ENCODE data around the gene DZANK1. TPM values are rescaled to one million over a fixed set of nuclear protein-coding genes. Genes with fewer than 3 reads are reported as not detected.
"Not testable (repeated sequence)": the region's sequence is repeated elsewhere in the genome, so short reads cannot be mapped to it uniquely, and the experiment has no call there.

DZANK1 gene
- total and polyA plus RNA-seq, 2 of the 8 experiments (the other 6 are each of a cell fraction or from before 2014, with no cell fraction given): 8.0 to 9.9 TPM

DNA sequence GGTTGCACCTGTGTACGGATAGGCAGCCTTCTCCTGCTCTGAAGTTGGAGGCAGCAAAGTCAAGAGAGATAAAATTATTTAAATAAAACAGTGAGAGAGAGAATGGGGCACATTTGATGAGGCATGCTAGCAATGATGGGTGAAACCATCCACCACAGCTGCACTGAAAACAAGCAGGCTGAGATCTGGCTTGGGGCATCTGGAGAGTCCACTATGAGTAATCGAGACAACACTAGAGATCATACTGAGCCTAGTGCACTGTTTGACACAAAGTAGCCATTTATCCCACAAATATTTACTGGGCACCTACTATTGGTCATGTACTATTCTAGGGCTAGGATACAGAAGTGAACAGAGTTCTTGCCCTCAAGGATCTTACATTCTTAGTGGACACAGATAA, 66.4 kb downstream of the DZANK1 start (continued):
- no peak for TF ChIP-seq EP300 (IDR thresholded peaks at IDR 0.05; ENCODE audit: borderline replicate concordance in 1 of 2, low read depth in 2 of 2, low read length in 2 of 2)

DNA sequence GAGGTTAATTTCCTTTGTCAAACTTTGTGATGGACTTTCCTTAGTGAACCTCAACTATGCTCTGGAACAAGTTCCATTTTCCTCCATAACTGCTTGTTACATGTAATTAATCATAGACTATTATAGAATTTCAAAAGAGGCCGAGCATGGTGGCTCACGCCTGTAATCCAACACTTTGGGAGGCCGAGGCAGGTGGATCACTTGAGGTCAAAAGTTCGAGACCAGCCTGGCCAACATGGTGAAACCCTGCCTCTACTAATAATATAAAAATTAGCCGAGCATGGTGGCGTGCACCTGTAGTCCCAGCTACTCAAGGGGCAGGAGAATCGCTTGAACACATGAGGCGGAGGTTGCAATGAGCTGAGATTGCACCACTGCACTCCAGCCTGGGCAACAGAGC, 68.1 kb downstream of the DZANK1 start:
- H4K20me1 ChIP-seq (replicated peaks in 1 of 2; ENCODE audit: control insufficient read depth in 1 of 2, insufficient read depth in 2 of 2, low read length in 2 of 2); H3K4me1 ChIP-seq (replicated peaks in 1 of 4; ENCODE audit: control insufficient read depth in 3 of 4, insufficient read depth in 4 of 4, low read length in 3 of 4); H2BK5ac ChIP-seq (ENCODE audit: low read depth, low read length); H2AFZ ChIP-seq (ENCODE audit: low read length); POLR2A ChIA-PET (ENCODE audit: partially characterized antibody); H3K56ac ChIP-seq (replicated peaks; ENCODE audit: insufficient read length, low read depth, low read length); H3K27ac ChIP-seq (ENCODE audit: low read depth, low read length); H3K79me2 ChIP-seq (ENCODE audit: control insufficient read depth in 1 of 2, insufficient read depth in 2 of 2, low read length in 2 of 2); H3K27me3 ChIP-seq (replicated peaks in 1 of 4; ENCODE audit: control insufficient read depth in 3 of 4, extremely low read depth in 1 of 4, insufficient read depth in 3 of 4, low read length in 3 of 4); H3K4ac ChIP-seq (replicated peaks; ENCODE audit: insufficient read length, low read depth, low read length); H4K8ac ChIP-seq (ENCODE audit: extremely low read depth, insufficient read depth, low read length); H3K79me1 ChIP-seq (ENCODE audit: low read depth, low read length); H3K9me3 ChIP-seq (ENCODE audit: insufficient read depth in 2 of 2, low read depth in 1 of 2, low read length in 1 of 2); H3K9ac ChIP-seq (replicated peaks in 1 of 4; ENCODE audit: extremely low read depth in 1 of 4, low read depth in 3 of 4, low read length in 3 of 4); H3K14ac ChIP-seq (ENCODE audit: insufficient read length); H2BK15ac ChIP-seq (ENCODE audit: low read length); H2BK12ac ChIP-seq (ENCODE audit: low read depth, low read length); H4K5ac ChIP-seq (ENCODE audit: insufficient read length, low read depth, low read length); H4K91ac ChIP-seq (replicated peaks; ENCODE audit: insufficient read length, low read length); H2BK120ac ChIP-seq (replicated peaks; ENCODE audit: low read depth, low read length); FAIRE-seq; H2BK20ac ChIP-seq (ENCODE audit: low read length); H3K4me3 ChIP-seq (ENCODE audit: extremely low read depth in 1 of 4, insufficient read depth in 2 of 4, low read depth in 3 of 4, low read length in 4 of 4); DNase-seq (ENCODE audit: low read depth in 1 of 2, low spot score in 2 of 2); H3K23me2 ChIP-seq (ENCODE audit: low read depth, low read length); H3K23ac ChIP-seq (ENCODE audit: insufficient read length); H3K4me2 ChIP-seq (ENCODE audit: insufficient read depth in 1 of 2, low read depth in 2 of 2, low read length in 2 of 2); H2AK5ac ChIP-seq (ENCODE audit: low read depth, low read length); H3K18ac ChIP-seq (ENCODE audit: extremely low read depth, low read length): not testable (repeated sequence)
- CTCF ChIA-PET (ENCODE audit: partially characterized antibody): interaction anchor here (1.7 kb wide), 1 partner anchor 10 kb away, joined by 7 read pairs; no protein-coding TSS in a partner anchor
- 95% methylated on average over 8 of the region's 8 CpGs; no CpG with 5 or more reads in 1 of the 2 experiments for WGBS, 2 experiments (ENCODE audit: extremely low coverage in 1 of 2, insufficient coverage in 1 of 2, insufficient read length in 1 of 2, insufficient replicate concordance in 2 of 2, low coverage in 1 of 2, low lambda C conversion rate in 2 of 2, missing lambda C conversion rate in 1 of 2)
- peaks cover 0 to 12% (median 2%) of the 10 kb centered on the region in 4 experiments; a peak in 3 of 8 replicates for H3K36me3 ChIP-seq (ENCODE audit: control insufficient read depth in 2 of 4, insufficient read depth in 4 of 4, low read length in 3 of 4)
